ENCODE results near the gene KMT2C. TPM values are rescaled to one million over a fixed set of nuclear protein-coding genes. Genes with fewer than 3 reads are reported as not detected.

KMT2C gene
- total RNA-seq, 1 donor from 2014 or later: 18.0 TPM

- DNase-seq (ENCODE audit: low read depth): no peak
- TF ChIP-seq CTCF (conservative IDR thresholded peaks at IDR 0.05; ENCODE audit: low read depth, low read length): no peak
- H3K4me3 ChIP-seq (ENCODE audit: low read depth, low read length): no peak overlapping the region
Measured at GRCh38 chr7:152144557-152145245, 291.1 kb downstream of the KMT2C start.

DNA sequence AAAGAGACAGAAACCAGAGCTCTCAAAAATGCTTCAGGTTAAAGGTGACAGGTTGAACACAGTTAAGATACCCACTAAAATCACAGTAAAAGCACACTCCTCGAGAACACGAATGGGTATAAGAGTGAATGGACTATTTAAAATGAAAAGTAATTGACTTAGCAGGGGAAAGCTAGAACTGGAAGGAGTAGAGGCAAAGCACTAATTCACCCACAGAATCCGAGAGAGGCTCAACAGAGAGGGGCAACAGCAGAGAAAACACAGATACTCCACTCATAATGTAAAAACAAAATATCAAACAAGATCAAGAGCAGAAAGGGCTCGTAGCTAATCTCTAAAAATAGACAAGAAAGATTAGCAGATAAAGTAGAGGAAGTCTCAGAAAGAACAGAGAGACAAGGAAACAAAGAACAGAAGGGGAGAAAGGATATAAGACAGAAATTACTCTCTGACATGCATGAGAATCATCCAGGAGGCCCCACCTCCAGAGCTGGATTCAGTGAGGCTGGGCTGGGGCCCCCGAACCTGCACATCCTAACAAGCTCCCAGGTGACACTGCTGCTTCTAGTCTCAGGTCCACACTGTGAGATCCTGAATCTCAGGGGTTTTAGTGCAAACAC is 292.7 kb downstream of the KMT2C start:
- H3K4me3 ChIP-seq (ENCODE audit: low read depth, low read length): no peak overlapping the region
- DNase-seq (ENCODE audit: low read depth): no peak
- TF ChIP-seq CTCF (conservative IDR thresholded peaks at IDR 0.05; ENCODE audit: low read depth, low read length): no peak

GRCh38 chr7:152140560-152140959 is 295.2 kb downstream of the KMT2C start:
- DNase-seq (ENCODE audit: low read depth): no peak
- no peak for TF ChIP-seq CTCF (conservative IDR thresholded peaks at IDR 0.05; ENCODE audit: low read depth, low read length)

GRCh38 chr7:152140067-152140466 is 295.7 kb downstream of the KMT2C start:
- no peak overlapping the region for H3K4me3 ChIP-seq (ENCODE audit: low read depth, low read length)
- DNase-seq (ENCODE audit: low read depth): no peak
- TF ChIP-seq CTCF (conservative IDR thresholded peaks at IDR 0.05; ENCODE audit: low read depth, low read length): no peak

More at GRCh38 chr7:152140560-152140959, 295.2 kb downstream of the KMT2C start:
- no peak overlapping the region for H3K4me3 ChIP-seq (ENCODE audit: low read depth, low read length)

GRCh38 chr7:152137476-152138025 is 298.3 kb downstream of the KMT2C start:
- H3K4me3 ChIP-seq (ENCODE audit: low read depth, low read length): no peak overlapping the region
- TF ChIP-seq CTCF (conservative IDR thresholded peaks at IDR 0.05; ENCODE audit: low read depth, low read length): no peak
- DNase-seq (ENCODE audit: low read depth): no peak

GRCh38 chr7:152136686-152137085 is 299.1 kb downstream of the KMT2C start:
- DNase-seq (ENCODE audit: low read depth): no peak
- no peak overlapping the region for H3K4me3 ChIP-seq (ENCODE audit: low read depth, low read length)
- no peak for TF ChIP-seq CTCF (conservative IDR thresholded peaks at IDR 0.05; ENCODE audit: low read depth, low read length)
